Measurements from ENCODE around the gene FERMT2. TPM values are rescaled to one million over a fixed set of nuclear protein-coding genes. Genes with fewer than 3 reads are reported as not detected.

FERMT2 gene
- total RNA-seq, 1 donor from 2014 or later: 324 TPM

GRCh38 chr14:52914295-52914694 is 36.6 kb downstream of the FERMT2 start:
- Histone ChIP-seq H3K9ac (ENCODE audit: low read length) (no peak overlapping the region), H3K4me1 (ENCODE audit: insufficient read depth, low read length) (peaks cover 19% of the 10 kb centered on the region), H3K79me2 (ENCODE audit: insufficient read depth, low read length) (peaks cover 100% of the 10 kb centered on the region), H3K4me3 (ENCODE audit: insufficient read depth, low read depth, low read length) (no peak overlapping the region), H3K27me3 (ENCODE audit: insufficient read depth, low read length) (no peaks in the 10 kb centered on the region), H3K9me3 (ENCODE audit: insufficient read depth, low read depth, low read length) (no peaks in the 10 kb centered on the region), H4K20me1 (ENCODE audit: insufficient read depth, low read length) (peaks cover 70% of the 10 kb centered on the region), H3K36me3 (ENCODE audit: insufficient read depth, low read length) (peaks cover 21% of the 10 kb centered on the region), H2AFZ (ENCODE audit: low read depth, low read length) (no peak overlapping the region), H3K27ac (ENCODE audit: low read depth, low read length) (no peak overlapping the region), H3K4me2 (ENCODE audit: low read length) (no peak overlapping the region)
- Mint-ChIP-seq H3K4me1 (ENCODE audit: low read depth, unreplicated experiment) (peaks cover 39% of the 10 kb centered on the region), H3K36me3 (ENCODE audit: low read depth, unreplicated experiment) (peaks cover 20% of the 10 kb centered on the region), H3K9me3 (ENCODE audit: unreplicated experiment) (no peaks in the 10 kb centered on the region), H3K27me3 (ENCODE audit: low read depth, unreplicated experiment) (no peaks in the 10 kb centered on the region), H3K4me3 (ENCODE audit: unreplicated experiment) (no peak overlapping the region), H3K27ac (ENCODE audit: unreplicated experiment) (no peak overlapping the region)
- DNase-seq (ENCODE audit: low read depth): no peak
- no peak for FAIRE-seq
- no peak for TF ChIP-seq CTCF (IDR thresholded peaks at IDR 0.05; ENCODE audit: insufficient read depth, low read depth, low read length)

- no peak overlapping the region for H3K4me3 ChIP-seq (ENCODE audit: insufficient read depth, low read depth, low read length)
- Mint-ChIP-seq H3K27me3 (ENCODE audit: low read depth, unreplicated experiment) (no peaks in the 10 kb centered on the region), H3K27ac (ENCODE audit: unreplicated experiment) (no peak overlapping the region), H3K36me3 (ENCODE audit: low read depth, unreplicated experiment) (peaks cover 24% of the 10 kb centered on the region), H3K4me3 (ENCODE audit: unreplicated experiment) (no peak overlapping the region), H3K9me3 (ENCODE audit: unreplicated experiment) (no peaks in the 10 kb centered on the region), H3K4me1 (ENCODE audit: low read depth, unreplicated experiment) (peaks cover 30% of the 10 kb centered on the region)
- FAIRE-seq (no peak), DNase-seq (ENCODE audit: low read depth) (peak; percentile 46)
- peaks cover 100% of the 10 kb centered on the region for H3K79me2 ChIP-seq (ENCODE audit: insufficient read depth, low read length)
- peaks cover 66% of the 10 kb centered on the region for H4K20me1 ChIP-seq (ENCODE audit: insufficient read depth, low read length)
- no peak overlapping the region for H3K9ac ChIP-seq (ENCODE audit: low read length)
- H3K9me3 ChIP-seq (ENCODE audit: insufficient read depth, low read depth, low read length): no peaks in the 10 kb centered on the region
- no peaks in the 10 kb centered on the region for H3K27me3 ChIP-seq (ENCODE audit: insufficient read depth, low read length)
- peaks cover 28% of the 10 kb centered on the region for H3K36me3 ChIP-seq (ENCODE audit: insufficient read depth, low read length)
- H3K27ac ChIP-seq (ENCODE audit: low read depth, low read length): no peak overlapping the region
- H3K4me1 ChIP-seq (ENCODE audit: insufficient read depth, low read length): peaks cover 9% of the 10 kb centered on the region
- no peak overlapping the region for H2AFZ ChIP-seq (ENCODE audit: low read depth, low read length)
- TF ChIP-seq CTCF (IDR thresholded peaks at IDR 0.05; ENCODE audit: insufficient read depth, low read depth, low read length) (no peak), EZH2 (IDR thresholded peaks at IDR 0.05; ENCODE audit: insufficient read depth, low read length) (no peak)
- no peak overlapping the region for H3K4me2 ChIP-seq (ENCODE audit: low read length)
Observed at GRCh38 chr14:52913271-52913670, 37.6 kb downstream of the FERMT2 start.

- Histone ChIP-seq H3K36me3 (ENCODE audit: insufficient read depth, low read length) (peaks cover 23% of the 10 kb centered on the region), H3K4me3 (ENCODE audit: insufficient read depth, low read depth, low read length) (no peak overlapping the region), H3K4me2 (ENCODE audit: low read length) (no peak overlapping the region), H3K9ac (ENCODE audit: low read length) (no peak overlapping the region), H3K9me3 (ENCODE audit: insufficient read depth, low read depth, low read length) (no peaks in the 10 kb centered on the region), H3K4me1 (ENCODE audit: insufficient read depth, low read length) (peaks cover 8% of the 10 kb centered on the region), H3K27me3 (ENCODE audit: insufficient read depth, low read length) (no peaks in the 10 kb centered on the region), H2AFZ (ENCODE audit: low read depth, low read length) (no peak overlapping the region), H3K79me2 (ENCODE audit: insufficient read depth, low read length) (peaks cover 100% of the 10 kb centered on the region), H4K20me1 (ENCODE audit: insufficient read depth, low read length) (peaks cover 54% of the 10 kb centered on the region), H3K27ac (ENCODE audit: low read depth, low read length) (no peak overlapping the region)
- FAIRE-seq (no peak), DNase-seq (ENCODE audit: low read depth) (no peak)
- no peaks in the 10 kb centered on the region for H3K27me3 Mint-ChIP-seq (ENCODE audit: low read depth, unreplicated experiment)
- H3K27ac Mint-ChIP-seq (ENCODE audit: unreplicated experiment): peak overlapping the region; percentile 10
- H3K4me3 Mint-ChIP-seq (ENCODE audit: unreplicated experiment): no peak overlapping the region
- TF ChIP-seq CTCF (IDR thresholded peaks at IDR 0.05; ENCODE audit: insufficient read depth, low read depth, low read length) (no peak), EZH2 (IDR thresholded peaks at IDR 0.05; ENCODE audit: insufficient read depth, low read length) (no peak)
- H3K9me3 Mint-ChIP-seq (ENCODE audit: unreplicated experiment): no peaks in the 10 kb centered on the region
- peaks cover 29% of the 10 kb centered on the region for H3K36me3 Mint-ChIP-seq (ENCODE audit: low read depth, unreplicated experiment)
- H3K4me1 Mint-ChIP-seq (ENCODE audit: low read depth, unreplicated experiment): peaks cover 29% of the 10 kb centered on the region
Observed at GRCh38 chr14:52911904-52912303, 38.9 kb downstream of the FERMT2 start.
